H1 (cell line): ENCODE data around the gene ARHGEF25. TPM values are rescaled to one million over a fixed set of nuclear protein-coding genes. Genes with fewer than 3 reads are reported as not detected.
"Not testable (repeated sequence)": the region's sequence is repeated elsewhere in the genome, so short reads cannot be mapped to it uniquely, and the experiment has no call there.

Source experiments
- CTCF ChIA-PET: fragments of 300-600 bp; sonication (Branson Sonifier 250); formaldehyde crosslinking; loops from one replicate; lab custom pipeline; 2021; ENCODE audit not compliant: partially characterized antibody; lab: Charles Lee
- POLR2A ChIA-PET: fragments of 300-600 bp; sonication (Branson Sonifier 250); formaldehyde crosslinking; loops from one replicate; lab custom pipeline; 2021; ENCODE audit warnings: inconsistent platforms; ENCODE audit not compliant: partially characterized antibody; lab: Charles Lee
- DNase-seq, 2 experiments: peaks; one replicate each; pipeline versions ENCODE4 v3.0.0 to v3.0.0-alpha.2; 2010 to 2022; ENCODE audit warnings: low spot score in 2 of 2, low read depth in 1 of 2, mixed read lengths in 1 of 2
- FAIRE-seq: peaks from 2 replicates; lab custom pipeline; 2011; peaks lifted over from hg19 to GRCh38; lab: Jason Lieb, UNC
- H2AFZ ChIP-seq: 2 replicates; pipeline ENCODE4 v1.8.1; 2012; ENCODE audit warnings: low read length, inconsistent platforms
- H2AK5ac ChIP-seq: 2 replicates; pipeline ENCODE4 v1.6.1; 2013; ENCODE audit warnings: low read depth, low read length
- H2BK120ac ChIP-seq: replicated peaks from 2 replicates; pipeline ENCODE3; 2013; ENCODE audit warnings: low read depth, low read length, inconsistent platforms
- H2BK12ac ChIP-seq: 2 replicates; pipeline ENCODE4 v1.6.1; 2013; ENCODE audit warnings: low read depth, low read length
- H2BK15ac ChIP-seq: 2 replicates; pipeline ENCODE4 v1.6.1; 2013; ENCODE audit warnings: low read length
- H2BK20ac ChIP-seq: 2 replicates; pipeline ENCODE4 v1.6.1; 2013; ENCODE audit warnings: low read length
- H2BK5ac ChIP-seq: 2 replicates; pipeline ENCODE4 v1.6.1; 2013; ENCODE audit warnings: low read depth, low read length
- H3K14ac ChIP-seq: 2 replicates; pipeline ENCODE4 v1.6.1; 2013; ENCODE audit warnings: inconsistent platforms; ENCODE audit not compliant: insufficient read length
- H3K18ac ChIP-seq: 2 replicates; pipeline ENCODE4 v1.6.1; 2013; ENCODE audit warnings: low read length; ENCODE audit errors: extremely low read depth
- H3K23ac ChIP-seq: 2 replicates; pipeline ENCODE4 v1.6.1; 2013; ENCODE audit warnings: inconsistent platforms; ENCODE audit not compliant: insufficient read length
- H3K23me2 ChIP-seq: 2 replicates; pipeline ENCODE4 v1.6.1; 2013; ENCODE audit warnings: low read depth, low read length
- H3K27ac ChIP-seq: 2 replicates; pipeline ENCODE4 v1.6.1; 2011; ENCODE audit warnings: low read depth, low read length, inconsistent platforms
- H3K27me3 ChIP-seq, 4 experiments: replicated peaks in 1 of 4; 1 replicate in 1 of 4; 2 replicates in 3 of 4; pipeline versions ENCODE4 v1.6.1 to v1.8.1; 2011 to 2013; ENCODE audit warnings: low read length in 3 of 4, mild to moderate bottlenecking in 3 of 4, inconsistent platforms in 2 of 4, mixed read lengths in 2 of 4, moderate library complexity in 1 of 4; ENCODE audit not compliant: control insufficient read depth in 3 of 4, insufficient read depth in 3 of 4; ENCODE audit errors: extremely low read depth in 1 of 4
- H3K36me3 ChIP-seq, 4 experiments: 2 replicates each; pipeline versions ENCODE4 v1.6.1 to v1.8.1; 2011 to 2013; ENCODE audit warnings: mild to moderate bottlenecking in 4 of 4, low read length in 3 of 4, moderate library complexity in 2 of 4, control low read depth in 1 of 4, inconsistent platforms in 1 of 4; ENCODE audit not compliant: insufficient read depth in 4 of 4, control insufficient read depth in 2 of 4
- H3K4ac ChIP-seq: replicated peaks from 2 replicates; pipeline ENCODE3; 2013; ENCODE audit warnings: low read length, low read depth, mixed read lengths, inconsistent platforms; ENCODE audit not compliant: insufficient read length
- H3K4me1 ChIP-seq, 4 experiments: replicated peaks in 1 of 4; 1 replicate in 1 of 4; 2 replicates in 3 of 4; pipeline versions ENCODE4 v1.6.1 to v1.8.1; 2011 to 2013; ENCODE audit warnings: low read length in 3 of 4, inconsistent platforms in 2 of 4, mixed read lengths in 1 of 4; ENCODE audit not compliant: insufficient read depth in 4 of 4, control insufficient read depth in 3 of 4
- H3K4me2 ChIP-seq, 2 experiments: 2 replicates each; pipeline versions ENCODE4 v1.6.1 to v1.8.1; 2011 to 2013; ENCODE audit warnings: low read depth in 2 of 2, low read length in 2 of 2, control low read depth in 1 of 2, inconsistent platforms in 1 of 2, mild to moderate bottlenecking in 1 of 2; ENCODE audit not compliant: insufficient read depth in 1 of 2
- H3K4me3 ChIP-seq, 4 experiments: fragments of 200-600, 300-600 bp in 1 of 4; sonication (generic), shearing (Covaris generic), sonication (Bioruptor Twin) in 1 of 4; 2 replicates each; pipeline versions ENCODE4 v1.5.1 to v1.8.1; 2011 to 2016; ENCODE audit warnings: low read length in 4 of 4, low read depth in 3 of 4, control low read depth in 2 of 4, inconsistent platforms in 2 of 4, mild to moderate bottlenecking in 2 of 4, mixed read lengths in 1 of 4, moderate library complexity in 1 of 4; ENCODE audit not compliant: insufficient read depth in 2 of 4; ENCODE audit errors: extremely low read depth in 1 of 4
- H3K56ac ChIP-seq: replicated peaks from 2 replicates; pipeline ENCODE3; 2013; ENCODE audit warnings: low read depth, mild to moderate bottlenecking, mixed read lengths, low read length, inconsistent platforms; ENCODE audit not compliant: insufficient read length
- H3K79me1 ChIP-seq: 2 replicates; pipeline ENCODE4 v1.6.1; 2013; ENCODE audit warnings: low read depth, low read length, control low read depth
- H3K79me2 ChIP-seq, 2 experiments: 2 replicates each; pipeline versions ENCODE4 v1.6.1 to v1.8.1; 2012 to 2013; ENCODE audit warnings: low read length in 2 of 2, mild to moderate bottlenecking in 2 of 2, inconsistent platforms in 1 of 2; ENCODE audit not compliant: insufficient read depth in 2 of 2, control insufficient read depth in 1 of 2
- H3K9ac ChIP-seq, 4 experiments: replicated peaks in 1 of 4; 1 replicate in 1 of 4; 2 replicates in 3 of 4; pipeline versions ENCODE4 v1.6.1 to v1.8.1; 2011 to 2013; ENCODE audit warnings: low read depth in 3 of 4, low read length in 3 of 4, control low read depth in 2 of 4, mild to moderate bottlenecking in 2 of 4, moderate library complexity in 2 of 4, inconsistent platforms in 1 of 4; ENCODE audit errors: extremely low read depth in 1 of 4
- H3K9me3 ChIP-seq, 2 experiments: 2 replicates each; pipeline versions ENCODE4 v1.6.1 to v1.8.1; 2012 to 2013; ENCODE audit warnings: mild to moderate bottlenecking in 2 of 2, moderate library complexity in 2 of 2, control low read depth in 1 of 2, inconsistent platforms in 1 of 2, low read depth in 1 of 2, low read length in 1 of 2, mixed read lengths in 1 of 2; ENCODE audit not compliant: insufficient read depth in 2 of 2
- H4K20me1 ChIP-seq, 2 experiments: replicated peaks in 1 of 2; 2 replicates each; pipeline versions ENCODE3 to v1.8.1; 2011 to 2013; ENCODE audit warnings: inconsistent platforms in 2 of 2, low read length in 2 of 2, mild to moderate bottlenecking in 1 of 2; ENCODE audit not compliant: insufficient read depth in 2 of 2, control insufficient read depth in 1 of 2
- H4K5ac ChIP-seq: 2 replicates; pipeline ENCODE4 v1.6.1; 2013; ENCODE audit warnings: low read length, low read depth, mixed read lengths, inconsistent platforms; ENCODE audit not compliant: insufficient read length
- H4K8ac ChIP-seq: 2 replicates; pipeline ENCODE4 v1.8.0; 2013; ENCODE audit warnings: mild to moderate bottlenecking, moderate library complexity, low read length, inconsistent platforms; ENCODE audit not compliant: insufficient read depth; ENCODE audit errors: extremely low read depth
- H4K91ac ChIP-seq: replicated peaks from 2 replicates; pipeline ENCODE3; 2013; ENCODE audit warnings: low read length, mixed read lengths, inconsistent platforms; ENCODE audit not compliant: insufficient read length
- WGBS, 2 experiments: shearing (Covaris generic) in 1 of 2; methylation state at CpG; one replicate each; pipeline versions ENCODE4 v1.1.6 to v1.1.7; 2013 to 2015; ENCODE audit warnings: low lambda C conversion rate in 2 of 2, mixed read lengths in 2 of 2, inconsistent platforms in 1 of 2, low coverage in 1 of 2, missing lambda C conversion rate in 1 of 2; ENCODE audit not compliant: insufficient replicate concordance in 2 of 2, insufficient coverage in 1 of 2, insufficient read length in 1 of 2; ENCODE audit errors: extremely low coverage in 1 of 2, missing lambda C conversion rate in 1 of 2; 5-methylcytosine and 5-hydroxymethylcytosine counted together
- polyA plus RNA-seq, 7 experiments: library from polyadenylated mRNA; depleted of rRNA in 3 of 7; stranded (reverse) in 5 of 7; unstranded in 2 of 7; fragments of >200 nt in 5 of 7; fragments of 200-250 nt in 2 of 7; gene quantifications; 1 replicate in 5 of 7; 2 replicates in 1 of 7; 4 replicates in 1 of 7; pipeline versions ENCODE4 v1.2.1 to v1.2.3, GENCODE V29; 2011 to 2013; ENCODE audit warnings: missing spikeins in 2 of 7, mixed read lengths in 2 of 7
- total RNA-seq: library from RNA; stranded (reverse); fragmentation: NEBNext Ultra II Directional; extraction: Animal tissue kit (Norgen Biotek cat#: 25700); gene quantifications from 2 replicates; pipeline ENCODE4 v1.2.1, GENCODE V29; 2021

Gene ARHGEF25
- total and polyA plus RNA-seq, 2 of the 8 experiments (the other 6 are each of a cell fraction or from before 2014, with no cell fraction given), result 5.9 to 8.8 TPM

- H3K14ac ChIP-seq, H2BK120ac ChIP-seq, DNase-seq, H3K79me2 ChIP-seq, H4K20me1 ChIP-seq, H3K27ac ChIP-seq, H3K36me3 ChIP-seq, H4K8ac ChIP-seq, H3K18ac ChIP-seq, H3K4me2 ChIP-seq, H3K79me1 ChIP-seq, H4K5ac ChIP-seq, H3K4ac ChIP-seq, H4K91ac ChIP-seq, FAIRE-seq, H3K4me1 ChIP-seq, H2AFZ ChIP-seq, H3K9ac ChIP-seq, H2BK20ac ChIP-seq, H2BK15ac ChIP-seq, H3K56ac ChIP-seq, H3K27me3 ChIP-seq, H3K23me2 ChIP-seq, H2BK5ac ChIP-seq, H2BK12ac ChIP-seq, H3K4me3 ChIP-seq, POLR2A ChIA-PET, H2AK5ac ChIP-seq, H3K23ac ChIP-seq: not testable (repeated sequence)
- CTCF ChIA-PET, result interaction anchor here (0.7 kb wide), 1 partner anchor 47 kb away, joined by 3 read pairs; no protein-coding TSS in a partner anchor
- WGBS, 2 experiments, result 89% methylated on average over 10 of the region's 15 CpGs; no CpG with 5 or more reads in 1 of the 2 experiments
- peaks cover 14 to 20% of the 10 kb centered on the region in 2 experiments; a peak in 3 of 4 replicates for H3K9me3 ChIP-seq
These were observed 35.4 kb downstream of the ARHGEF25 start for GRCh38 chr12:57646659-57647049.
